Measurements from ENCODE around the gene OR4E1.

The OR4E1 gene

GRCh38 chr14:21668377-21668776, 5.2 kb downstream of the OR4E1 start:
- no peak for DNase-seq
- Histone ChIP-seq H3K4me1 (ENCODE audit: low read length) (no peaks in the 10 kb centered on the region), H2AFZ (ENCODE audit: low read length) (no peak overlapping the region), H3K4me2 (ENCODE audit: low read depth, low read length) (no peak overlapping the region), H4K20me1 (ENCODE audit: insufficient read depth, low read length) (no peaks in the 10 kb centered on the region), H3F3A (ENCODE audit: insufficient read depth, low read length) (no peaks in the 10 kb centered on the region), H3K79me2 (ENCODE audit: low read length) (no peaks in the 10 kb centered on the region), H3K9ac (ENCODE audit: low read length) (no peak overlapping the region), H3K27me3 (replicated peaks; ENCODE audit: insufficient read depth, low read length) (no peaks in the 10 kb centered on the region), H3K4me3 (ENCODE audit: low read length) (no peak overlapping the region), H3K27ac (ENCODE audit: low read length) (no peak overlapping the region), H3K9me2 (replicated peaks; ENCODE audit: insufficient read depth, low read length) (no peaks in the 10 kb centered on the region), H3K36me3 (replicated peaks; ENCODE audit: insufficient read depth, low read length) (no peaks in the 10 kb centered on the region), H3K9me3 (replicated peaks; ENCODE audit: insufficient read depth, low read length) (no peaks in the 10 kb centered on the region)
- TF ChIP-seq EZH2 (optimal IDR thresholded peaks at IDR 0.05; ENCODE audit: low read depth, low read length) (no peak), CTCF (IDR thresholded peaks at IDR 0.05; ENCODE audit: low read length) (no peak), EZH2phosphoT487 (IDR thresholded peaks at IDR 0.05; ENCODE audit: low read length) (no peak)

GRCh38 chr14:21656980-21657379, 16.6 kb downstream of the OR4E1 start:
- Histone ChIP-seq H3K27ac (ENCODE audit: low read length) (no peak overlapping the region), H3K9ac (ENCODE audit: low read length) (no peak overlapping the region), H2AFZ (ENCODE audit: low read length) (no peak overlapping the region), H3K4me3 (ENCODE audit: low read length) (no peak overlapping the region), H3K79me2 (ENCODE audit: low read length) (no peaks in the 10 kb centered on the region), H3K9me3 (replicated peaks; ENCODE audit: insufficient read depth, low read length) (no peaks in the 10 kb centered on the region), H3K36me3 (replicated peaks; ENCODE audit: insufficient read depth, low read length) (no peaks in the 10 kb centered on the region), H4K20me1 (ENCODE audit: insufficient read depth, low read length) (no peaks in the 10 kb centered on the region), H3K27me3 (replicated peaks; ENCODE audit: insufficient read depth, low read length) (no peaks in the 10 kb centered on the region), H3K4me1 (ENCODE audit: low read length) (no peaks in the 10 kb centered on the region), H3K4me2 (ENCODE audit: low read depth, low read length) (no peak overlapping the region), H3F3A (ENCODE audit: insufficient read depth, low read length) (no peaks in the 10 kb centered on the region), H3K9me2 (replicated peaks; ENCODE audit: insufficient read depth, low read length) (no peaks in the 10 kb centered on the region)
- TF ChIP-seq EZH2 (optimal IDR thresholded peaks at IDR 0.05; ENCODE audit: low read depth, low read length): no peak
- no peak for TF ChIP-seq EZH2phosphoT487 (IDR thresholded peaks at IDR 0.05; ENCODE audit: low read length)
- no peak for TF ChIP-seq CTCF (IDR thresholded peaks at IDR 0.05; ENCODE audit: low read length)
- DNase-seq: no peak

GRCh38 chr14:21654215-21654614, 19.4 kb downstream of the OR4E1 start:
- Histone ChIP-seq H3K4me3 (ENCODE audit: low read length) (no peak overlapping the region), H3K4me1 (ENCODE audit: low read length) (no peaks in the 10 kb centered on the region), H2AFZ (ENCODE audit: low read length) (no peak overlapping the region), H3K27me3 (replicated peaks; ENCODE audit: insufficient read depth, low read length) (no peaks in the 10 kb centered on the region), H3K9me3 (replicated peaks; ENCODE audit: insufficient read depth, low read length) (no peaks in the 10 kb centered on the region), H4K20me1 (ENCODE audit: insufficient read depth, low read length) (no peaks in the 10 kb centered on the region), H3K9ac (ENCODE audit: low read length) (no peak overlapping the region), H3K27ac (ENCODE audit: low read length) (no peak overlapping the region), H3K36me3 (replicated peaks; ENCODE audit: insufficient read depth, low read length) (no peaks in the 10 kb centered on the region), H3K79me2 (ENCODE audit: low read length) (no peaks in the 10 kb centered on the region), H3K9me2 (replicated peaks; ENCODE audit: insufficient read depth, low read length) (no peaks in the 10 kb centered on the region), H3F3A (ENCODE audit: insufficient read depth, low read length) (no peaks in the 10 kb centered on the region), H3K4me2 (ENCODE audit: low read depth, low read length) (no peak overlapping the region)
- no peak for DNase-seq
- TF ChIP-seq CTCF (IDR thresholded peaks at IDR 0.05; ENCODE audit: low read length) (no peak), EZH2 (optimal IDR thresholded peaks at IDR 0.05; ENCODE audit: low read depth, low read length) (no peak), EZH2phosphoT487 (IDR thresholded peaks at IDR 0.05; ENCODE audit: low read length) (no peak)
